Type B pancreatic cell (in vitro differentiated cells): ENCODE data around the gene SCOC. TPM values are rescaled to one million over a fixed set of nuclear protein-coding genes. Genes with fewer than 3 reads are reported as not detected.

Source experiments
- DNase-seq: peaks from one replicate; pipeline ENCODE4 v3.0.0; 2021; ENCODE audit warnings: mixed read lengths; ENCODE audit not compliant: unreplicated experiment; ENCODE audit errors: extremely low spot score
- H3K27ac Mint-ChIP-seq: 2 replicates; pipeline ENCODE4 v1.8.0; 2021; ENCODE audit warnings: mild to moderate bottlenecking, mixed read lengths
- H3K27me3 Mint-ChIP-seq: 2 replicates; pipeline ENCODE4 v1.8.0; 2021; ENCODE audit warnings: mixed read lengths
- H3K36me3 Mint-ChIP-seq: 2 replicates; pipeline ENCODE4 v1.8.0; 2021; ENCODE audit warnings: mixed read lengths
- H3K4me1 Mint-ChIP-seq: one replicate; pipeline ENCODE4 v1.8.0; 2021; ENCODE audit warnings: mixed read lengths; ENCODE audit not compliant: unreplicated experiment
- H3K4me3 Mint-ChIP-seq: 2 replicates; pipeline ENCODE4 v1.8.0; 2021; ENCODE audit warnings: mild to moderate bottlenecking, mixed read lengths
- H3K9me3 Mint-ChIP-seq: 2 replicates; pipeline ENCODE4 v1.8.0; 2021; ENCODE audit warnings: mixed read lengths
- total RNA-seq: library from RNA; stranded (reverse); gene quantifications from 2 replicates; pipeline ENCODE4 v1.2.1, GENCODE V29; 2021; ENCODE audit warnings: low replicate concordance
- TF ChIP-seq, protein P1 (sequence below): fragments of 200-600 bp; sonication (generic); conservative IDR thresholded peaks from 2 replicates; pipeline ENCODE4 v1.5.0; 2021; ENCODE audit warnings: antibody characterized with exemption, mild to moderate bottlenecking

Gene SCOC
- total RNA-seq, 1 donor from 2014 or later: 51.4 TPM

DNA sequence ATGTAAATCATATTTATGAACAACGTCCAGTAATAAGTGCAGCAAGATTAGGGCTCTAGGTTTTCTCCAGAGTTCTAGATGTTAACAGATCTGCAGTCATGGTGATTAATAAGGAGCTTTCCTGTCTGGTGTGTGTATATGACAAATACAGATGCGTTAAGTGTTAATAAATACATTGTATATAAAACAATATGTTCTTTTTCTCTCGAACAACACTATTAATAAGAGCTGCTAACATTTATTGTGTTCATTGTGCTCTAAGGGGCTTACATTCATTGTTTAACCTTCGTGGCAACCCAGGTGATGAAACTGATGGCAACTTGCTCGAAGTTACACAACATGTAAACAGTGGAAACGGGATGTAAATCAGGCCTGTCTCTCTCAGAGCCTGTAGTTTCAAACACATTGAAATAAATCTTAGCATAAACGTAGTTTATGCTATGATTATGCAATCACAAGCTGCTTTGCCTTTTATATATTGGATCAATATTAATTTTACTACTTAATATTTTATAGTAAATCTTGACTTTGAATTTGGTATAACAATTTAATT lies 54.5 kb downstream of the SCOC start:
- Mint-ChIP-seq H3K9me3 (no peaks in the 10 kb centered on the region), H3K36me3 (no peaks in the 10 kb centered on the region), H3K4me1 (no peaks in the 10 kb centered on the region), H3K4me3 (peak overlapping the region; percentile 88), H3K27me3 (peaks cover 38% of the 10 kb centered on the region), H3K27ac (peak overlapping the region; percentile 2)
- TF ChIP-seq, protein P1, sequence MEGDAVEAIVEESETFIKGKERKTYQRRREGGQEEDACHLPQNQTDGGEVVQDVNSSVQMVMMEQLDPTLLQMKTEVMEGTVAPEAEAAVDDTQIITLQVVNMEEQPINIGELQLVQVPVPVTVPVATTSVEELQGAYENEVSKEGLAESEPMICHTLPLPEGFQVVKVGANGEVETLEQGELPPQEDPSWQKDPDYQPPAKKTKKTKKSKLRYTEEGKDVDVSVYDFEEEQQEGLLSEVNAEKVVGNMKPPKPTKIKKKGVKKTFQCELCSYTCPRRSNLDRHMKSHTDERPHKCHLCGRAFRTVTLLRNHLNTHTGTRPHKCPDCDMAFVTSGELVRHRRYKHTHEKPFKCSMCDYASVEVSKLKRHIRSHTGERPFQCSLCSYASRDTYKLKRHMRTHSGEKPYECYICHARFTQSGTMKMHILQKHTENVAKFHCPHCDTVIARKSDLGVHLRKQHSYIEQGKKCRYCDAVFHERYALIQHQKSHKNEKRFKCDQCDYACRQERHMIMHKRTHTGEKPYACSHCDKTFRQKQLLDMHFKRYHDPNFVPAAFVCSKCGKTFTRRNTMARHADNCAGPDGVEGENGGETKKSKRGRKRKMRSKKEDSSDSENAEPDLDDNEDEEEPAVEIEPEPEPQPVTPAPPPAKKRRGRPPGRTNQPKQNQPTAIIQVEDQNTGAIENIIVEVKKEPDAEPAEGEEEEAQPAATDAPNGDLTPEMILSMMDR: no peak
- DNase-seq: no peak

Other genes with a start within 250 kb of the SCOC start
- 21.8 and 26.9 TPM in 2 replicates for gene MAML3, start 219.5 kb upstream of the SCOC start, total RNA-seq
- gene CLGN, start 54.0 kb downstream of the SCOC start, total RNA-seq: 3.0 and 6.4 TPM in 2 replicates
- gene MGAT4D, start 124.6 kb downstream of the SCOC start, total RNA-seq: not detected in 2 replicates
- gene ELMOD2, start 150.5 kb downstream of the SCOC start, total RNA-seq: 35.9 and 50.2 TPM in 2 replicates
- 0.41 TPM in 1 of 2 replicates, not detected in the other for gene UCP1, start 195.3 kb downstream of the SCOC start, total RNA-seq